ENCODE data around the gene MAL. TPM values are rescaled to one million over a fixed set of nuclear protein-coding genes. Genes with fewer than 3 reads are reported as not detected.

Gene MAL
- total and polyA plus RNA-seq, 2 of the 8 experiments (the other 6 are each of a cell fraction or from before 2014, with no cell fraction given) = not detected

DNA sequence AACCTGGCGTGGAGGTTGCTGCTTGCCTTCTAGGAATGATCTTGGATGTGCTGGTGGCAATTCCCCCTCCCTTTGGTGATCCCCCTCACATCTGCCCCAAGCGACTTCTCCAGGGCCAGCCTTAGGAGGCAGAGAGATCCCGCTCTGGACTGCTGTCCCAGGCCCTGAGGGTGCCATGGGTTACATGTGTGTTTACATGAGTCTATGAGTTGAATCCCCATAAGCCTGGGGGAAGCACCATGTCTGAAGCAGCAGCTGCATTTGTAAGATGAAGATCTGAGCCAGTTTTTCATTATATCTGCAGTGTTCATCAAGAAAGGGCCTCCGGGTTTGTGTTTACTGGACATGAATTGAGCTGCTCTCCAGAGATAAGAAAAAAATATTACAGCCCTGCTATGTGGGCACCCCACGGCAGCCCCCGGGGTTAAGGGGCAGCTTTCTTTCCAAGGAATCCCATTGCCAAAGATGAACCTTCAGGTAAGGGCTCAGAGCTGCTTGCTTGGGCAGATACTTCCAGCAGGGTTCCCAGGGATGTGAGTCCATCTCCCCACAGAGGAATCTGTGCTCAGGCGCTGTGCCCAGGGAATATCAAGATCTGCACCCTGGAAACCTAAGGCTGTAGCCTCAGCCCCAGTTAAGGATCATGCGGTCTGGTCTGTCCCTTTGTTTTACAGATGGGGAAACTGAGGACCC lies 50.1 kb downstream of the MAL start (continued):
- TF ChIP-seq, protein P1, sequence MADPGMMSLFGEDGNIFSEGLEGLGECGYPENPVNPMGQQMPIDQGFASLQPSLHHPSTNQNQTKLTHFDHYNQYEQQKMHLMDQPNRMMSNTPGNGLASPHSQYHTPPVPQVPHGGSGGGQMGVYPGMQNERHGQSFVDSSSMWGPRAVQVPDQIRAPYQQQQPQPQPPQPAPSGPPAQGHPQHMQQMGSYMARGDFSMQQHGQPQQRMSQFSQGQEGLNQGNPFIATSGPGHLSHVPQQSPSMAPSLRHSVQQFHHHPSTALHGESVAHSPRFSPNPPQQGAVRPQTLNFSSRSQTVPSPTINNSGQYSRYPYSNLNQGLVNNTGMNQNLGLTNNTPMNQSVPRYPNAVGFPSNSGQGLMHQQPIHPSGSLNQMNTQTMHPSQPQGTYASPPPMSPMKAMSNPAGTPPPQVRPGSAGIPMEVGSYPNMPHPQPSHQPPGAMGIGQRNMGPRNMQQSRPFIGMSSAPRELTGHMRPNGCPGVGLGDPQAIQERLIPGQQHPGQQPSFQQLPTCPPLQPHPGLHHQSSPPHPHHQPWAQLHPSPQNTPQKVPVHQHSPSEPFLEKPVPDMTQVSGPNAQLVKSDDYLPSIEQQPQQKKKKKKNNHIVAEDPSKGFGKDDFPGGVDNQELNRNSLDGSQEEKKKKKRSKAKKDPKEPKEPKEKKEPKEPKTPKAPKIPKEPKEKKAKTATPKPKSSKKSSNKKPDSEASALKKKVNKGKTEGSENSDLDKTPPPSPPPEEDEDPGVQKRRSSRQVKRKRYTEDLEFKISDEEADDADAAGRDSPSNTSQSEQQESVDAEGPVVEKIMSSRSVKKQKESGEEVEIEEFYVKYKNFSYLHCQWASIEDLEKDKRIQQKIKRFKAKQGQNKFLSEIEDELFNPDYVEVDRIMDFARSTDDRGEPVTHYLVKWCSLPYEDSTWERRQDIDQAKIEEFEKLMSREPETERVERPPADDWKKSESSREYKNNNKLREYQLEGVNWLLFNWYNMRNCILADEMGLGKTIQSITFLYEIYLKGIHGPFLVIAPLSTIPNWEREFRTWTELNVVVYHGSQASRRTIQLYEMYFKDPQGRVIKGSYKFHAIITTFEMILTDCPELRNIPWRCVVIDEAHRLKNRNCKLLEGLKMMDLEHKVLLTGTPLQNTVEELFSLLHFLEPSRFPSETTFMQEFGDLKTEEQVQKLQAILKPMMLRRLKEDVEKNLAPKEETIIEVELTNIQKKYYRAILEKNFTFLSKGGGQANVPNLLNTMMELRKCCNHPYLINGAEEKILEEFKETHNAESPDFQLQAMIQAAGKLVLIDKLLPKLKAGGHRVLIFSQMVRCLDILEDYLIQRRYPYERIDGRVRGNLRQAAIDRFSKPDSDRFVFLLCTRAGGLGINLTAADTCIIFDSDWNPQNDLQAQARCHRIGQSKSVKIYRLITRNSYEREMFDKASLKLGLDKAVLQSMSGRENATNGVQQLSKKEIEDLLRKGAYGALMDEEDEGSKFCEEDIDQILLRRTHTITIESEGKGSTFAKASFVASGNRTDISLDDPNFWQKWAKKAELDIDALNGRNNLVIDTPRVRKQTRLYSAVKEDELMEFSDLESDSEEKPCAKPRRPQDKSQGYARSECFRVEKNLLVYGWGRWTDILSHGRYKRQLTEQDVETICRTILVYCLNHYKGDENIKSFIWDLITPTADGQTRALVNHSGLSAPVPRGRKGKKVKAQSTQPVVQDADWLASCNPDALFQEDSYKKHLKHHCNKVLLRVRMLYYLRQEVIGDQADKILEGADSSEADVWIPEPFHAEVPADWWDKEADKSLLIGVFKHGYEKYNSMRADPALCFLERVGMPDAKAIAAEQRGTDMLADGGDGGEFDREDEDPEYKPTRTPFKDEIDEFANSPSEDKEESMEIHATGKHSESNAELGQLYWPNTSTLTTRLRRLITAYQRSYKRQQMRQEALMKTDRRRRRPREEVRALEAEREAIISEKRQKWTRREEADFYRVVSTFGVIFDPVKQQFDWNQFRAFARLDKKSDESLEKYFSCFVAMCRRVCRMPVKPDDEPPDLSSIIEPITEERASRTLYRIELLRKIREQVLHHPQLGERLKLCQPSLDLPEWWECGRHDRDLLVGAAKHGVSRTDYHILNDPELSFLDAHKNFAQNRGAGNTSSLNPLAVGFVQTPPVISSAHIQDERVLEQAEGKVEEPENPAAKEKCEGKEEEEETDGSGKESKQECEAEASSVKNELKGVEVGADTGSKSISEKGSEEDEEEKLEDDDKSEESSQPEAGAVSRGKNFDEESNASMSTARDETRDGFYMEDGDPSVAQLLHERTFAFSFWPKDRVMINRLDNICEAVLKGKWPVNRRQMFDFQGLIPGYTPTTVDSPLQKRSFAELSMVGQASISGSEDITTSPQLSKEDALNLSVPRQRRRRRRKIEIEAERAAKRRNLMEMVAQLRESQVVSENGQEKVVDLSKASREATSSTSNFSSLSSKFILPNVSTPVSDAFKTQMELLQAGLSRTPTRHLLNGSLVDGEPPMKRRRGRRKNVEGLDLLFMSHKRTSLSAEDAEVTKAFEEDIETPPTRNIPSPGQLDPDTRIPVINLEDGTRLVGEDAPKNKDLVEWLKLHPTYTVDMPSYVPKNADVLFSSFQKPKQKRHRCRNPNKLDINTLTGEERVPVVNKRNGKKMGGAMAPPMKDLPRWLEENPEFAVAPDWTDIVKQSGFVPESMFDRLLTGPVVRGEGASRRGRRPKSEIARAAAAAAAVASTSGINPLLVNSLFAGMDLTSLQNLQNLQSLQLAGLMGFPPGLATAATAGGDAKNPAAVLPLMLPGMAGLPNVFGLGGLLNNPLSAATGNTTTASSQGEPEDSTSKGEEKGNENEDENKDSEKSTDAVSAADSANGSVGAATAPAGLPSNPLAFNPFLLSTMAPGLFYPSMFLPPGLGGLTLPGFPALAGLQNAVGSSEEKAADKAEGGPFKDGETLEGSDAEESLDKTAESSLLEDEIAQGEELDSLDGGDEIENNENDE (IDR thresholded peaks at IDR 0.05; ENCODE audit: insufficient replicate concordance, low read length) = no peak
- no peak for TF ChIP-seq RBBP5 (IDR thresholded peaks at IDR 0.05; ENCODE audit: borderline replicate concordance, low read depth, low read length)
- TF ChIP-seq TAF7 (optimal IDR thresholded peaks at IDR 0.05; ENCODE audit: borderline replicate concordance, low read depth, low read length) = no peak

Data from H1 (cell line).